ENCODE measurements around the gene C12orf60.

The C12orf60 gene

GRCh38 chr12:14769466-14769968 is 34.0 kb upstream of the C12orf60 start:
- Histone ChIP-seq H3K4me1 (peaks cover 44% of the 10 kb centered on the region), H3K9ac (peak overlapping the region; percentile 87), H4K20me1 (no peaks in the 10 kb centered on the region), H3K27ac (peak overlapping the region; percentile 88), H3K9me3 (peaks cover 35% of the 10 kb centered on the region), H3K4me3 (peak overlapping the region; percentile 76), H3K27me3 (peaks cover 18% of the 10 kb centered on the region), H3K36me3 (peaks cover 24% of the 10 kb centered on the region), H3K4me2 (peak overlapping the region; percentile 74)
- TF ChIP-seq Cebpa-rat (IDR thresholded peaks at IDR 0.05): no peak

GRCh38 chr12:14769969-14770495 is 33.4 kb upstream of the C12orf60 start:
- H3K4me3 ChIP-seq: peak overlapping the region; percentile 76
- peaks cover 23% of the 10 kb centered on the region for H3K27me3 ChIP-seq
- H3K9me3 ChIP-seq: peaks cover 34% of the 10 kb centered on the region
- peak overlapping the region; percentile 88 for H3K27ac ChIP-seq
- peak overlapping the region; percentile 87 for H3K9ac ChIP-seq
- H3K4me2 ChIP-seq: peak overlapping the region; percentile 74
- H3K4me1 ChIP-seq: peaks cover 49% of the 10 kb centered on the region
- no peaks in the 10 kb centered on the region for H4K20me1 ChIP-seq
- peaks cover 24% of the 10 kb centered on the region for H3K36me3 ChIP-seq
- TF ChIP-seq Cebpa-rat (IDR thresholded peaks at IDR 0.05): no peak

GRCh38 chr12:14770496-14771461 is 32.7 kb upstream of the C12orf60 start:
- peak overlapping the region; percentile 87 for H3K9ac ChIP-seq
- H3K36me3 ChIP-seq: peaks cover 18% of the 10 kb centered on the region
- peaks cover 27% of the 10 kb centered on the region for H3K9me3 ChIP-seq
- peak overlapping the region; percentile 76 for H3K4me3 ChIP-seq
- H4K20me1 ChIP-seq: 0 out of 2 replicates have a peak, but pooled peaks cover under 1% of the 10 kb centered on the region
- no peak for TF ChIP-seq Cebpa-rat (IDR thresholded peaks at IDR 0.05)
- H3K27me3 ChIP-seq: peaks cover 30% of the 10 kb centered on the region
- peak overlapping the region; percentile 74 for H3K4me2 ChIP-seq
- peak overlapping the region; percentile 88 for H3K27ac ChIP-seq
- peaks cover 51% of the 10 kb centered on the region for H3K4me1 ChIP-seq

- H3K4me1 ChIP-seq: peaks cover 51% of the 10 kb centered on the region
- H3K4me3 ChIP-seq: no peak overlapping the region; the same call in 1 of the 2 replicates
- peak overlapping the region; percentile 74 for H3K4me2 ChIP-seq
- H3K27me3 ChIP-seq: peaks cover 37% of the 10 kb centered on the region
- peaks cover 9% of the 10 kb centered on the region for H3K36me3 ChIP-seq
- TF ChIP-seq Cebpa-rat (IDR thresholded peaks at IDR 0.05): no peak
- H3K9me3 ChIP-seq: peaks cover 19% of the 10 kb centered on the region
- no peak overlapping the region for H3K9ac ChIP-seq
- H3K27ac ChIP-seq: peak overlapping the region; percentile 88; the same call in 1 of the 2 replicates
- 0 out of 2 replicates have a peak, but pooled peaks cover 6% of the 10 kb centered on the region for H4K20me1 ChIP-seq
Measured at GRCh38 chr12:14771651-14772137, 31.8 kb upstream of the C12orf60 start.

- H3K27me3 ChIP-seq: peaks cover 37% of the 10 kb centered on the region
- H3K4me2 ChIP-seq: no peak overlapping the region
- H3K9me3 ChIP-seq: peaks cover 14% of the 10 kb centered on the region; the same call in 1 of the 2 replicates
- TF ChIP-seq Cebpa-rat (IDR thresholded peaks at IDR 0.05): no peak
- H3K4me1 ChIP-seq: peaks cover 42% of the 10 kb centered on the region
- no peak overlapping the region for H3K4me3 ChIP-seq
- H3K9ac ChIP-seq: no peak overlapping the region
- no peaks in the 10 kb centered on the region for H3K36me3 ChIP-seq
- H4K20me1 ChIP-seq: 0 out of 2 replicates have a peak, but pooled peaks cover 6% of the 10 kb centered on the region
- no peak overlapping the region for H3K27ac ChIP-seq
Measured at GRCh38 chr12:14772946-14773345, 30.5 kb upstream of the C12orf60 start.

GRCh38 chr12:14773685-14774073 is 29.8 kb upstream of the C12orf60 start:
- Histone ChIP-seq H4K20me1 (0 out of 2 replicates have a peak, but pooled peaks cover 6% of the 10 kb centered on the region), H3K4me3 (peak overlapping the region; percentile 75), H3K27me3 (peaks cover 37% of the 10 kb centered on the region), H3K4me2 (peak overlapping the region; percentile 90), H3K36me3 (no peaks in the 10 kb centered on the region), H3K9me3 (peaks cover 14% of the 10 kb centered on the region; the same call in 1 of the 2 replicates), H3K27ac (no peak overlapping the region), H3K4me1 (peaks cover 35% of the 10 kb centered on the region), H3K9ac (0 out of 2 replicates have a peak overlapping the region, but pooled peaks have one; percentile 74)
- no peak for TF ChIP-seq Cebpa-rat (IDR thresholded peaks at IDR 0.05)

GRCh38 chr12:14774074-14774905 is 29.2 kb upstream of the C12orf60 start:
- peak overlapping the region; percentile 75 for H3K4me3 ChIP-seq
- no peaks in the 10 kb centered on the region for H3K36me3 ChIP-seq
- H4K20me1 ChIP-seq: 0 out of 2 replicates have a peak, but pooled peaks cover 6% of the 10 kb centered on the region
- H3K9me3 ChIP-seq: peaks cover 14% of the 10 kb centered on the region; the same call in 1 of the 2 replicates
- H3K4me2 ChIP-seq: peak overlapping the region; percentile 90
- peak overlapping the region; percentile 74 for H3K9ac ChIP-seq
- TF ChIP-seq Cebpa-rat (IDR thresholded peaks at IDR 0.05): no peak
- peaks cover 37% of the 10 kb centered on the region for H3K27me3 ChIP-seq
- H3K4me1 ChIP-seq: peaks cover 29% of the 10 kb centered on the region
- peak overlapping the region; percentile 12; the same call in 1 of the 2 replicates for H3K27ac ChIP-seq

- Histone ChIP-seq H3K4me1 (peaks cover 25% of the 10 kb centered on the region), H3K9ac (peak overlapping the region; percentile 74), H3K9me3 (peaks cover 14% of the 10 kb centered on the region; the same call in 1 of the 2 replicates), H3K4me3 (peak overlapping the region; percentile 75), H4K20me1 (0 out of 2 replicates have a peak, but pooled peaks cover 6% of the 10 kb centered on the region), H3K27ac (peak overlapping the region; percentile 12; the same call in 1 of the 2 replicates), H3K36me3 (no peaks in the 10 kb centered on the region), H3K27me3 (peaks cover 37% of the 10 kb centered on the region), H3K4me2 (peak overlapping the region; percentile 90)
- TF ChIP-seq Cebpa-rat (IDR thresholded peaks at IDR 0.05): no peak
Measured at GRCh38 chr12:14774906-14775635, 28.4 kb upstream of the C12orf60 start.
